GM12892 (cell line): ENCODE results near the gene MAGI2.
A peak's percentile ranks its signal among the peaks of the same experiment; 100 is the strongest.

ENCODE experiments used
- DNase-seq: peaks from one replicate; pipeline ENCODE4 v3.0.0; 2011; ENCODE audit not compliant: insufficient read length
- FAIRE-seq: peaks from 2 replicates; lab custom pipeline; 2011; peaks lifted over from hg19 to GRCh38; lab: Jason Lieb, UNC
- POLR2A ChIP-seq: IDR thresholded peaks from 2 replicates; pipeline ENCODE4 v1.6.1; 2011; ENCODE audit warnings: low read depth, low read length, control low read depth
- POLR2AphosphoS5 ChIP-seq: IDR thresholded peaks from 2 replicates; pipeline ENCODE4 v1.6.1; 2011; ENCODE audit warnings: low read depth, low read length, control low read depth
- TAF1 ChIP-seq: IDR thresholded peaks from 2 replicates; pipeline ENCODE4 v1.6.1; 2011; ENCODE audit warnings: low read depth, mild to moderate bottlenecking, control low read depth, low read length, borderline replicate concordance

The MAGI2 gene

DNA sequence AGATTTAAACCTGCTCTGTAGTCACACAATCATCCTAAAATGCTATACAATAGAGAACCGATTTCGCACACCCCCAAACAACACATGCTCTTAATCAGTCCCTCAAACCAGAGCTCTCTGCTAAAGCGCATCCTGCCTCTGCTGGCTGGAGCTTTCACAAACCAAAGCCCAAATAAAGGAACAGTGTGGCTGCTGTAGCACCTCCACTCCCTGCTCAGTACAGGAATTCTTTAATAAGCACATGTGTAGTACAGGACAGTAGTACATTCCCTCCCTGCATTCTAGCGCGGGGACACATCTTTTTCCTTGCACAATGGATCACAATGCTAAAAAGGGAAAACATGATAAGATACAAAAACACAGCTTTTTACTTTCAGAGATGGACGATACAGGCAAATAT, 684.6 kb downstream of the MAGI2 start:
- DNase-seq (no peak), FAIRE-seq (no peak)
- TF ChIP-seq TAF1, result no peak
- no peak for TF ChIP-seq POLR2AphosphoS5
- TF ChIP-seq POLR2A, result no peak

- DNase-seq (no peak), FAIRE-seq (peak; percentile 57)
- no peak for TF ChIP-seq POLR2AphosphoS5
- TF ChIP-seq TAF1, result no peak
- TF ChIP-seq POLR2A, result no peak
Measured at GRCh38 chr7:78765943-78766729, 687.3 kb downstream of the MAGI2 start.

DNA sequence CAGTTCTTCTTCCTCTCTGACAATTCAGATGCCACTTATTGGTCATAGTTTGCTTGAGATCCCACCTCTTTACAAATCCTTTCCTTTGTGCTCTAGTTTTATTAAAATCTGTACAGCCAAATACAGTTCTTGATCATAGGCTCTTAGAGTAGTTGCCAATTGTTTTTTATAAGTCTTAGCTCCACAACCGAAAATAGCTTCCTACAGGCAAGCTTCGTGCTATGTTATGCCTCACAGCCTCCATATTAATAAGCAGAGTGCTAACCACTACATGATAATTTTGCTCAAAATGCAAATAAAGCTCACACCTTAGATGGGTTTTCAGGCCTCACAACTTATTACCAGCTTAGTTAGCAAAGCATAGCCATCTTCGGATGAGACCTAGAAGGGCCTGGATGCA, 688.9 kb downstream of the MAGI2 start:
- FAIRE-seq (no peak), DNase-seq (no peak)
- TF ChIP-seq POLR2A (no peak), TAF1 (no peak), POLR2AphosphoS5 (no peak)

DNA sequence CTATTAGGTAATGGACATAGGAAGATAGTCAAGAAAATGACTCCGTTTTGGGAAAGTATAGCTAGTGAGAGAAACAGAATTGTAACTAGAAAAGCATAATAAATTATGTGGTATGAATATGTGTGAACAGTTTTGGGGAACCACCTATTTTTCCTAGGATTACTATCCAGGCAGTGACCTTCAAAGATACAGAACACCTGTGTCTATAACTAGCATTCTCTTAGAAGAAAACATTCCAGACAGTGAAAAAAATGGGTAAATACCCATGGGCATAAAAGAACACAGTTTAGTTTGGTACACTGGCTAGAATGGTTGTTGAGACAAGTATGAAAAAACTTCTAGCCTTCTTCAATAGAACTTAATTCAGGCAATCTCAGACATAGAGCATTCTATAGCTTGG, 690.8 kb downstream of the MAGI2 start:
- DNase-seq, result no peak
- FAIRE-seq, result no peak
- no peak for TF ChIP-seq POLR2AphosphoS5
- TF ChIP-seq TAF1, result no peak
- no peak for TF ChIP-seq POLR2A

DNA sequence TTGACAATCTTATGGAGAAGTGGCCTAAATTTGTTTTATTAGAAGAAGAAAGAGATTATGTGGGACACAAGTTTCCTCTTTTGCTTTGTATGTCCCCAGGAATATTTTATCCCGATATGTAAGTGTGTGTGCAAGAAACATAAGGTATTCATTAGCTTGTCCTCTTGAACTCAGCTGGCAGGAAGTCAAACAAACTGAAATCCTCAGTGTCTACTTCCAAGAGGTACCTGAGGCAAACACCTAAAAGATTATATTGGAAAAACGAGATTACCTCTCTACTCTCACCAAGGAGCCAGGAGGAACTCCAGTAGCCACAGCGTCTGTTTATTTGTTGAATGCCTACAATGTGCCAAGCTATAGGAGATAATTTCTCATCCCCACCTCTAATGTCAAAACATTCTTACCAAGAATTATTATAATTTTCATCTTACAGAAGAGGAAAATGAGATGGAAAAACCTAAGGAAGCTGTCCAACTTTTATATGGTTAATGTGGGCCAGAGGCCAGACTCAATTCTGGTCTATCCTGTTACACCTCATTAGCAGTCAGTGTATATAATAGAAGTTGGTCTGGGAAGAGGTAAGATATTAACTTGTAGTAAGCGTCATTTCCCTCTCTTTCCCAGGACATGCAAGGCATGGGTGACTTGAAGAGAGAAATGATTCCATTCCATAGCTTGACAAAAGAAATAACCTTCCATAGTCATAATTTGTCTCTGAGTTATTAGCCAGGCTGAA, 692.7 kb downstream of the MAGI2 start:
- FAIRE-seq (no peak), DNase-seq (no peak)
- TF ChIP-seq TAF1 (no peak), POLR2AphosphoS5 (no peak), POLR2A (no peak)

DNA sequence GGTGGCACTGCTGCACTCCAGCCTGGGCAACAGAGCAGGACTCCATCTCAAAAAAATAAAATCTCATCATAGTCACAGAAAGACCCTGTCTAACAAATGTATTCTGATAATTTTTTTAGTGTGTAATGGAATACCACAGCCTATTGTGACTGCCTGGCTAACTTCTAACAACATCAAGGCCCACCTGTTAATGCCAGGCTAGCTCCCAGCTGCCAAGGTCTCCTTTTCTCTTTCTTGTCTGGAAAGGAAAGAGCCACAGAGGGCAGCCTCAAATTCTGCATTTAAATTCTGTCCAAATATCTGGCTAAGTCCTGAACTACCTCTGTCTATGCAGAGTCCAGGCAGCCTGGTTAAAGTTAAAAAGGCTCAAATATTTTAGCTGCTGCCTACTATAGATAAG, 700.9 kb downstream of the MAGI2 start:
- no peak for DNase-seq
- TF ChIP-seq POLR2AphosphoS5 (no peak), TAF1 (no peak), POLR2A (no peak)
- no peak for FAIRE-seq

DNA sequence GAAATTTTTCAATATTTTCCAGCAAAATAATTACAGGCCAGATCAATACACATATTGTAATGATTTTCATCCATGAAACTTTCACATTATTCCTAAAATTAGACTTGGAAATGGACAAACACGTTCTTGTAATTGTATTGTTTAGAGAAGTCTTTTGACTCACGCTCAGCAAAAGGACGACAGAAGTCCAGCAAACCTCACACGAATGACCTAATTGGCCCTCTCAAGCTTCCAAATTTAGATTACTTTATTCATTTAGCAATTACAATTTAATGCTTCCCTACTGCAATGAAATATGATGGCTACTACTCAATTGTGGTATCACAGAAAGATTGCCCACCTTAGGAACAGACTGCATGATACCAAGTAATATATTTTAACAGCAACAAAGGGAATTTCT, 702.2 kb downstream of the MAGI2 start:
- DNase-seq, result no peak
- no peak for FAIRE-seq
- TF ChIP-seq TAF1, result no peak
- no peak for TF ChIP-seq POLR2AphosphoS5
- no peak for TF ChIP-seq POLR2A

GRCh38 chr7:78749052-78749746, 704.3 kb downstream of the MAGI2 start:
- FAIRE-seq, result no peak
- DNase-seq, result no peak

DNA sequence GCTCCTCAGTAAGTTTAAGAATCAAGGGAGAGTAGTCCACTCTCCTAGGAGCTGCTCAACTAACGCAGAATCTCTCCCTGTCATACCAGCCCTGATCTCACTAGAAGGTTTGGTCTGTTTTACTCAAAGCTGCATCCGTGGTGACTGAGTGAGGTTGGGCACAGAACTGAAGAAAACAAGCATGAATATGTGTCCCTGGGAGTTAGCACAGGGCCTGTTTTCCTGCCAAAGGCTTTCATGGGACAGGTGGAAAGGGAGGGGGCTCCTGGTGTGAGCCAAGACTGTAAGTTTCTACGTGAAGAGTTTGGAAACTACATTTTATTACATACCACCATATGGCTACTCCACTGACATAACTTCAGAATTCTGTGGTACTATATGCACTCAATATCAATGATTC, 705.9 kb downstream of the MAGI2 start:
- no peak for FAIRE-seq

More at GRCh38 chr7:78749052-78749746, 704.3 kb downstream of the MAGI2 start:
- TF ChIP-seq POLR2AphosphoS5 (no peak), POLR2A (no peak), TAF1 (no peak)

GRCh38 chr7:78746301-78746700, 707.2 kb downstream of the MAGI2 start:
- FAIRE-seq (no peak), DNase-seq (no peak)
- TF ChIP-seq TAF1, result no peak
- TF ChIP-seq POLR2AphosphoS5, result no peak
- no peak for TF ChIP-seq POLR2A

More for the DNA sequence above, 705.9 kb downstream of the MAGI2 start:
- TF ChIP-seq POLR2A, result no peak
- TF ChIP-seq TAF1, result no peak
- TF ChIP-seq POLR2AphosphoS5, result no peak
- no peak for DNase-seq

DNA sequence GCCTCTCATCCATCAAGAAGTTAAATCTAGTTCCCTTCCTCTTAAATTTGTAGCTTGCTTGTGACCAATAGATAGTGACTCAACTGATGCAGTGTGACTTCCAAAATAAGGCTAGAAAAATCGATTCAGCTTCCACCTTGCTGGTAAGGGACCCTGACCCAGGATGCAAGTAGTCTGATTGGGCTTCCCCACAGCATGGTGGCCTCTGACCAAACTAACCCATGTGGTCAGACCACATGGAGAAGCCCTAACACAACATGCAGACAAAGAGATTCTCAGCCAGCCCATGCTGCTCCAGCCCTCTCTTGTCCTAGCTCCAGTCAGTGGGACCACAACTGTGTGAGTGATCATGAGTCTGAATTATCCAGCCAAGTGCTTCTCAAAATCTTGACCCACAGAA, 710.8 kb downstream of the MAGI2 start:
- FAIRE-seq (no peak), DNase-seq (no peak)
- no peak for TF ChIP-seq POLR2A
- TF ChIP-seq TAF1, result no peak
- no peak for TF ChIP-seq POLR2AphosphoS5

DNA sequence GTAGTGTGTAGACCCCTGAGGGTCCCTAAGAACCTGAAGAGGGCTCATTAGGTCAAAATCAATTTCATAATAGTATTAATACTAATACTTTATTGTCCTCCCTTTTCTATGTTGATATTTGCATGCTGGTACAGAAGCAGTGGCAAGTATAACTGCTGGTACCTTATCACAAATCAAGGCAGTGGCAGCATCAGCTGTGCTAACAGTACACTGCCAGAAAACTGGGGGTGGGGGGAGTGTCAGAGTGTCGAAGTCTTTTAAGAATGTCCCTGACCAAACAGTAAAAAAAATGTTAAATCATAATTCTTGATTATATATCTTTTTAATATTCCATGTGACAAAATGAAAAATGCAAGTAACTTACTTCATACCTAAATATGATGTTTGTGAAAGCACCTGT, 716.9 kb downstream of the MAGI2 start:
- no peak for TF ChIP-seq TAF1
- FAIRE-seq, result no peak
- DNase-seq, result no peak

GRCh38 chr7:78734626-78735025, 718.8 kb downstream of the MAGI2 start:
- no peak for TF ChIP-seq POLR2AphosphoS5
- no peak for TF ChIP-seq TAF1
- no peak for TF ChIP-seq POLR2A
- no peak for DNase-seq
- FAIRE-seq, result no peak
